NCI-H446 (cell line): ENCODE results near the gene TRIML1.
"Not testable (repeated sequence)": the region's sequence is repeated elsewhere in the genome, so short reads cannot be mapped to it uniquely, and the experiment has no call there.

Experiments used
- DNase-seq, 2 experiments: peaks; one replicate each; lab custom pipeline; 2025; lab: John Stamatoyannopoulos, UW

Gene TRIML1

GRCh38 chr4:188154668-188155405 is 15.6 kb downstream of the TRIML1 start:
- DNase-seq = no peak

DNA sequence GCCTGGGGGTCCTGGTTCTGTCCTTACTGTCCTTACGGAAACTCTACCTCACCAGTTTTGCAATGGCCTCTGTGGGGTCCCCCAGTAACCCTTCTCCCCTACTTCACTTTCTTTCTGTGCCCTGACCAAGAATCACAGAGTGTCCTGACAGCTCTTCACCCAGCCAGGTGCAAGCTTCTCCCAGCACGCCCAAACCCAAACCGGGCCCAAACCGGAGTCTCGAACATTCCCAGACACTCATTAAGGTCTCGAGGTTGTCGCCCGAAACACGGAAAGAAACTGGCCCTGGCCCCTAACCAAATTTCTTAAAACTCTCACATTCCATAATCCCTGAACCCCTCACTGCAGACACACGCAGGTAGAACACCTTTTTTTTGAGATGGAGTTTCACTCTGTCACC is 19.1 kb downstream of the TRIML1 start:
- no peak for DNase-seq

DNA sequence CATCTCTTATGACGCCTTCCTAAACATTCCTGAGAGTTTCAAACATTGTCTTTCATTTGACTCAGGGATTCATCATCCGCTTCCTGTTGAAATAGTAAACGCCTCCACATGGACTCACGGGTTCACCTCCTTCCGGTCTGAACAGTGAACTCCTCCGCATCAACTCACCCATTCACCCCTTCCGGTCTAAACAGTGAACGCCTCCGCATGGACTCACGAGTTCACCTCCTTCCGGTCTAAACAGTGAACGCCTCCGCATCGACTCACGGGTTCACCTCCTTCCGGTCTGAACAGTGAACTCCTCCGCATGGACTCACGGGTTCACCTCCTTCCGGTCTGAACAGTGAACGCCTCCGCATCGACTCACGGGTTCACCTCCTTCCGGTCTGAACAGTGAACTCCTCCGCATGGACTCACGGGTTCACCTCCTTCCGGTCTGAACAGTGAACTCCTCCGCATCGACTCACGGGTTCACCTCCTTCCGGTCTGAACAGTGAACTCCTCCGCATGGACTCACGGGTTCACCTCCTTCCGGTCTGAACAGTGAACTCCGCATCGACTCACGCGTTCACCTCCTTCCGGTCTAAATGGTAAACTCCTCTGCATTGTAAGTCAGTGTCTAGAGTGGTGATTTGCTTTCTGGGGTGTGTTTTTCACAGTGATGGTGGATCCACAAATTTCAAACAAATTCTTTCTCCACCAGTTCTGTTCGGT is 20.4 kb downstream of the TRIML1 start:
- DNase-seq = not testable (repeated sequence)

GRCh38 chr4:188160406-188160805 is 21.2 kb downstream of the TRIML1 start:
- DNase-seq = no peak

GRCh38 chr4:188161167-188161566 is 21.9 kb downstream of the TRIML1 start:
- DNase-seq = no peak

- DNase-seq = no peak
Observed at GRCh38 chr4:188162698-188163097, 23.5 kb downstream of the TRIML1 start.

GRCh38 chr4:188168726-188169373 is 29.6 kb downstream of the TRIML1 start:
- DNase-seq = no peak

- no peak for DNase-seq
Observed at GRCh38 chr4:188171551-188171950, 32.3 kb downstream of the TRIML1 start.

- DNase-seq = no peak
Observed at GRCh38 chr4:188175288-188175687, 36.0 kb downstream of the TRIML1 start.

DNA sequence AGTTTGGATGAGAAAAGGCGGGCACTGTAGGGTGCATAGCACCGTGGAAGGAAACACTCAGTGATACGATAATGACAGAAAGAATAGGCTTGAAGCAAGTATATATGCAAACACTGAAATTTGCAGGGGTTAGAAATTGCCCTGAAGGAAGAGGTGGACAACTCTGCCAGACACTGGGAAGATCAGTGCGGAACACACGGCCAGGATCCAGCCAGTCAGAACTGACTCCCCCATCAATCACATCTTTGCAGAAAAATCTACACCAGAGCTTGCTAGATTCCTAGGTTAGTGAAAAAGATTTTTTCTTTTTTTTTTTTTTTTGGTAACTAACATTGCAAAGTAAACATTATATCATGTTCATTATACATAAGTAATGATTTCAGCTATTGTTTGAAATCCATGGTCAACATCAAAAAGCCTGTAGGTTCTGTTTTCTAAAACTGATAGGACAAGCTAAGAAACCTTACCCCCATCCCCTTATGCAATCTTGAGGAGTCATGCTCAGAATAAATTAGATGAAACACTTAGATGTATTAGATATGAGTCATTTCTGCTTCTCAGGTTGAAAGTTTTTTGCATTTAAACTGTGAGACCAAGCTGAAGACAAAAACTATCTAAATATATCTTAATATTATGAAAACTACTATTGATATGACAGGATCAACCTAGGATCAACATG is 38.9 kb downstream of the TRIML1 start:
- DNase-seq = no peak

- DNase-seq = no peak
Observed at GRCh38 chr4:188178806-188179205, 39.6 kb downstream of the TRIML1 start.

- no peak for DNase-seq
Observed at GRCh38 chr4:188187106-188187505, 47.9 kb downstream of the TRIML1 start.

GRCh38 chr4:188190461-188190860 is 51.2 kb downstream of the TRIML1 start:
- DNase-seq = no peak

DNA sequence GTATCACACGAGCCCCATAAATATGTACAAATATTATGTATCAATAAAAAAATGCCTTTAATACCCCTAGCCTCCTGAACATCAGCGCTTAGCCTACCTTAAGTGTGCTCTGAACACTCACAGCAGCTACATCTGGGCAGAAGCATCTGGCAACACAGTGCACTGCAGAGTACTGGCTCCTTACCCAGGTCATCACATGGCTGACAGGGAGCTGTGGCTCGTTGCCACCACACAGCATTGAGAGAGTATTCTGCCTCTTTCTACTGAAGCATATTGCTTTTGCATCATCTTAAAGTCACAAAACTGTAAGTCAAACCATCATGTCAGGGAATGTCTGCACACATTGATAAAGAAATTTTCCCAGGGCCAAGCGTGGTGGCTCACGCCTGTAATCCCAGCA is 55.2 kb downstream of the TRIML1 start:
- no peak for DNase-seq

GRCh38 chr4:188195389-188195985 is 56.2 kb downstream of the TRIML1 start:
- no peak for DNase-seq

DNA sequence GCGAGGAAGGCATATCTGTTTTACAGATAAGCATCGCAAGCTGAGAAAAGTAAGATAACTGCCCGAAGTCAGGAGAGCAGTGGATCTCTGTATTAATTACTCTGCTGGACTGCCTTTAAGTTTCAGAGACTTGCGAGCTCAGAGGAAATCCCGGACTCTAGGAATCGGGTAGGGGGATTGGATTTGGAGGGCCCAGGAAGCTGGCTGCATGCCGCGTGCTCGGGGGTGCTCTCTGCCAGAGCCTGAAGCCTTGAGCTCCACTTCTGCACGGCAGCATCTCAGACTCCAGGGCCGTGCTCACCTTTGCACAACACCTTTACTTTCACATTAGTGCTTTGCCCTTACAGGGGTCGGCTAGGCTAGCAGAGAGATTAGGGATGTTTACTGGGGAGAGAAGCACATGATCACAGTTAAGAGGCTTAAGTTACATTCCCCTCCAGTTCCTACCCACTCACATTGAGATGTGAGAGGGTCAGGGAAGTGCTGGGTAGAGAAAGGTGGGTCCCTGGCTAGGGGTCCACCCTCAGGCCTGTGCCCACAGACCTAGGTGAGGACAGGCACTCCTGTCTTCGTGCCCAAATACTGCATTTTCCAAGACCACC is 57.0 kb downstream of the TRIML1 start:
- no peak for DNase-seq
